Middle frontal gyrus (tissue), 1 donor: ENCODE measurements around the gene OR6P1.

Source experiments
- DNase-seq: peaks from one replicate; pipeline ENCODE4 v3.0.0-alpha.2; 2015; ENCODE audit warnings: low spot score; ENCODE audit errors: extremely low spot score

OR6P1 gene

GRCh38 chr1:158520021-158520420 lies 50.4 kb downstream of the OR6P1 start:
- no peak for DNase-seq

- no peak for DNase-seq
Observed at GRCh38 chr1:158516966-158517365, 53.4 kb downstream of the OR6P1 start.
